T-helper 2 cell treated with Interferon-gamma antibody and Interleukin-4, amounts not matched to agents 100 ng/mL and 5 ng/mL, for 36 hours (primary cell): ENCODE measurements around the gene IL12RB1. TPM values are rescaled to one million over a fixed set of nuclear protein-coding genes. Genes with fewer than 3 reads are reported as not detected.

Experiments
- intact Hi-C: fragments of 100-400 bp; cut with micrococcal nuclease; formaldehyde crosslinking; loops from one replicate; pipeline ENCODE4 v1.15.1; 2023
- total RNA-seq: library from RNA; stranded (reverse); gene quantifications from 2 replicates; pipeline ENCODE4 v1.2.3, GENCODE V29; 2022

Gene IL12RB1
- 93.4 and 93.9 TPM in 2 replicates for total RNA-seq

DNA sequence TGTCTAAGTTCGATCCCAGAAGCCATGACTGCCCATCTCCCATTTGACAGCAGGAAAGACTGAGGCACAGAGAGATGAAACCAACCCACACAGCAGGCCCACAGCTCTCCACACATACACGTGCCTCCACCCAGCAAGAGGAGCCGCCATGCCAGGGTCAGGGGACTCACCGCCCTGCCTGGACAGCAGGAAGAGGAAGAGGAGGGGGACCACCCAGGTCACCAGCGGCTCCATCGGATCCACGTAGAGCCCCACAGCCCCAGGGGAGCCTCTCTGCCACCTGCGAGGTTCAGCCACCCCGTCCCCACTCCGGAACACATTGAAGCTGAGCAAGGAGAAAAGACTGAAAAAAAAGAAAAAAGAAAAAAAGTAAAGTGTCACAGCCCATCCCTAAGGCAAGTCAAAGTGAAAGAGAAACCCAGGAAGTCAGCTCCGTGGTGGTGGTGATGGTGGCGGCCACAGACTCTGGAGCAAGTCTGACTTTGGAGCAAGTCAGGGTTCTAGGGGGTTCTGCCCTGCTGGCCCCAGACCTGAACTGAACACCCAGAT lies at the start of gene IL12RB1:
Gene IL12RB1, minus strand, starts transcription at position 345 of the 549 bp plus-strand sequence. Its CDS starts 111 bp downstream, at position 234.
- intact Hi-C loops = no loop called here

DNA sequence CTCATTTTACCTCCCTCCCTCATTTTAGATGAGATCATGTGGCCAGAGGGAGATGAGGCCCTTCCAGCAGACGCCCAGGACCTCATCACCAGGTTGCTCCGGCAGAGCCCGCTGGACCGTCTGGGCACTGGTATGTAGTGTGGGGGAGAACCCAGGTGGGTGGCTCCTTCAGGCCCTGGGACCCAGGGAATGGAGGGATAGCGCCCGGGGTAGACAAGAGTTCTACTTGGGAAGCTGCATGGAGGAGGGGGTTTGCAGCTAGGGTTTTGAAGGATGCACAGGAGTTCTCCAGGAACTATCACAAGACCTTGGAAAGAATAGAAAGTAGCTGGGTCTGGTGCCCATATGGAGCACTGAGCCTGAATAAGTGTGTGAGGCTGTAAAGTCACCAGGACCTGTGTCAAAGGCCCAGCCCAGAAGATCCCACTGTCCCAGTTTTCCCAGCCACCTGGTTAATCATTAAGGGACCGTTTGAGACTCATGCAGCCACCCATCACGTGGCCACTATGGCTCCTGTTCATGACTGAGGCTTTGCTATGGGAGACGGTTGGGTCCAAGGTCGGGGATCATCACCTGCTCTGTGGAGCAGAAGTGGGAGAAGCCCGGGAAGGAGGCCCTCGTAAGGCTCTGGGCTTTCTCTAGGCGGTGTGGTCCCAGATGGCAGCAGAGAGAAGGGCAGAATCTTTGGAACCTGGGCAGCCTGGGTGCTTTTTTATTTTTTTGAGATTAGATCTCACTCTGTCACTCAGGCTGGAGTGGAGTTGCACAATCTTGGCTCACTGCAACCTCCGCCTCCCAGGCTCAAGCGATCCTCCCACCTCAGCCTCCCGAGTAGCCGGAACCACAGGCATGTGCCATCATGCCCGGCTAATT lies 49.2 kb upstream of the IL12RB1 start:
- intact Hi-C loops = no loop called here

DNA sequence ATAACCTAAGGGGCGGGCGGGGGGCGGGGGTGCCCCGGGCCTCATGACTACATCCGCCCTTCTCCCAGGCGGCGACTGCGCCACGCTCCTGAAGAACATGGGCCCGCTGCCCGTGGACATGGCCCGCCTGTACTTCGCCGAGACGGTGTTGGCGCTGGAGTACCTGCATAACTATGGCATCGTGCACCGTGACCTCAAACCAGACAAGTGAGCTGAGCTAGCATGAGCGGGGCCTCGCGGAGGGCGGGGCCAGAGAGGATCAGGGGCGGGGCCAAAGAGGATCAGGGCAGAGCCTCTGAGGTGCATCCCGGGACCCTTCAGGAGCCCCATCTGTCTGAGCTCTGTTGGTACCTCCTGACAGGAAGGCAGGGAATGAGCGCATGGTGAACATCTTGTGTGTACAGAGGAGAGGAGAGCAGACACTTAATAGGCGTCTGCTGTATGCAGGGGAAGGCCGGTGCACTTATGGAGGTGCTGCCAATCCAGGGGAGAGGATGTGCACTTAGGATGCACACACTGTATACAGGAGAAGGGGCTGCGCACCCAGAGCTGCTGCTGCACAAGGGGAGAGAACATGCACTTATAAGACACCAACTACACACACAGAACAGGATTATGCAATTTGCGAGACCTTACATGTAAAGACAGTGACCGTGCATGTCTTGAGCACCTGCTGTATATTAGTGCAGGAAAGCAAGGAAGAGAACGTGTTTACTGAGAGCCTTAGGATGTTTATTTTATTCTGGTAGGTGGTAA lies 45.3 kb upstream of the IL12RB1 start:
- intact Hi-C loops = no loop called here

DNA sequence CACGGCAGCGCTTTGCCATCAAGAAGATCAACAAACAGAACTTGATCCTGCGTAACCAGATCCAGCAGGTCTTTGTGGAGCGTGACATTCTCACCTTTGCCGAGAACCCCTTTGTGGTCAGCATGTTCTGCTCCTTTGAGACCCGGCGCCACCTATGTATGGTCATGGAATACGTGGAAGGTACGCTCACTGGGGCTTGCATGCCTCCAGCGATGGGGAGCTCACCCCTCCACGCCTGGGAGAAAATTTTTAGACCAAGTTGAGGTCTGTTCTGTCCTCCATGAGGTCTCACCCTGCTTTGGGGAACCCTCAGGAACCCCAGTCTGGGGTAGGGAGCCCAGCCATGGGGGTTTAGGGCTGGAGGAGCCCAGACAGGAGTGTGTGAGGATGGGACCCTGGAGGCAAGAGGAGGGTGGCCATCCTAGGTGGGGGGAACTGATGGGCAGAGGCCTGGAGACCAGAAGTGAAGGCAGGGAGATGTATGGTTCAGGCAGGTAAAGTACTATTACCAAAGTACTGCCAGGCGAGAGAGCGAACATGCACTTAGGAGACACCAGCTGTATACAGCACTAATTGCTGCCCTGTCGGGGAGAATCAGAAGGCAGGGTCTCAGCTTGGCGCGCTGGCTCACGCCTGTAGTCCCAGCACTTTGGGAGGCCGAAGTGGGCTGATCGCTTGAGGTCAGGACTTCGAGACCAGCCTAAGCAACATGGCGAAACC lies 43.9 kb upstream of the IL12RB1 start:
- intact Hi-C loops = no loop called here

- intact Hi-C loops = no loop called here
Observed at GRCh38 chr19:18128805-18129204, 42.1 kb upstream of the IL12RB1 start.

- intact Hi-C loops = no loop called here
Observed at GRCh38 chr19:18128044-18128443, 41.3 kb upstream of the IL12RB1 start.

DNA sequence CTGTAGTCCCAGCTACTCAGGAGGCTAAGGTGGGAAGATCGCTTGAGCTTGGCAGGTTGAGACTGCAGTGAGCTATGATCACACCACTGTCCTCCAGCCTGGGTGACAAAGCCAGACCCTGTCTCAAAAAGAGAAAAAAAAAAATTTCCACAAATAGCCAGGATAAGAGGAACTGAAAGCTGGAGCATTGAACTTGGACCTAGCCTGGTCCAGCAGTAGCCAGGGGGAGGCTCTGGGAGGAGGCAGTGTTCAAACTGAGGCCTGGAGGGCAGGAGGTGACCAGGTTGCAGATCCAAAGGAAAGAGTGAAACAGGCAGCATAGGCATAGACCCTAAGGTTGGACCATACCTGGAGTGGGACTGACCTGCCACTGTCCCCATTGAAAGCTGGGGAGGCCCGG lies 39.4 kb upstream of the IL12RB1 start:
- intact Hi-C loops = no loop called here

GRCh38 chr19:18123819-18124218 lies 37.1 kb upstream of the IL12RB1 start:
- intact Hi-C loops = no loop called here

- intact Hi-C loops = no loop called here
Observed at GRCh38 chr19:18122860-18123795, 36.4 kb upstream of the IL12RB1 start.

DNA sequence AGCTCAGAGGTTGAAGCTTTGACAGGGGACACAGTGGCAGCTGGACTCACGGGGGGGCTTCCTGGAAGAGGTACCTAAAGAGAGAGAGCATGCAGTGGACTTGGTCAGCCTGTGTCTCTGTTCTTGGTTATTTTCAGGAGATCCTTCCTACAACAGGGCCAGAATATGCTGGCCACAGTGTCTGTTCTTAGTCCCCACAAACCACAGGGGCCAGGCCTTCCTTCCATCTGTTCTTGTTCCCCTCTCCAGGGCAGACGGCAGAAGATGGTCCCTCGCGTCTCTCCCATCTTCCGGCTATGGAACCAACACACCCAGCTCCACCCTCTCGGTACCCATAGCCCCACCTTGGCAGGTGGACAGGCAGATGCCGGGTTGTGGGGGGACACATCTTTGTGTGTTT lies 35.7 kb upstream of the IL12RB1 start:
- intact Hi-C loops = no loop called here

DNA sequence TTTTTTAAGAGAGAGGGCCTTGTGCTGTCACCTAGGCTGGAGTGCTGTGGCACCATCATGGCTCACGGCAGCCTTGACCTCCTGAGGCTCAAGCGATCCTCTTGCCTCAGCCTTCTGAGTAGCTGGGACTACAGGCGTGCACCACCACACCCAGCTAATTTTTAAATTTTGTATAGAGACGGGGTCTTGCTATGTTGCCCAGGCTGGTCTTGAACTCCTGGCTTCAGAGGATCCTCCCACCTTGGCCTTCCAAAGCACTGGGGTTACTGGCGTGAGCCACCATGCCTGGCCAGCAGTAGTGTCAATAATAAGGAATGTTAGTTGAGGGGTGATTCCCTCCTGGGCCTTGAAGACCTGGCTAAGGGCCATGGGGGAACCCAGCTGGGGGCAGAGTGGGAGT lies 34.4 kb upstream of the IL12RB1 start:
- intact Hi-C loops = no loop called here

GRCh38 chr19:18120127-18120526 lies 33.4 kb upstream of the IL12RB1 start:
- intact Hi-C loops = no loop called here

DNA sequence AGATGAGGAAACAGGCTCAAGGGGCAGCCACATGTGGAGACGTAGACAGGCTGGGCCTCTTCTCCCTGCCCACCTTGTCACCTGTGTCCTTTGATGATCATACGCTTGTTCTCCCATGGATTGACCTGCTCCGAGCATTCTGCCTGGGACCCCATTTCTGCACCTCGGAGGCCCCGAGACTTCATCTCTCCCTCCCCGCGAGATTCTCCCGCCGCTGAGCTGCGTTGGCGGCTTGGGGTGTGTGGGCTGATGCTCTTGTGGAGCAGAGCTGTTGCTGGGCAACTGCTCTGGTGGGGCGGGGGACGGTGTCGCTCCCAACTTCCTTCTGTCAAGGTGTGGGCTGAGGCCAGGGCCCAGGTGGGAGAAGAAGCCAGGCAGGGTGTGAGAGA lies 33.0 kb upstream of the IL12RB1 start:
- intact Hi-C loops = loop anchor here (1.0 to 5.0 kb wide), 4 partner anchors 31 to 112 kb away; partner anchors contain the start of genes ARRDC2 and MPV17L2

- intact Hi-C loops = loop anchor here (1.0 to 5.0 kb wide), 4 partner anchors 30 to 112 kb away; partner anchors contain the start of genes ARRDC2 and MPV17L2
Observed at GRCh38 chr19:18119013-18119716, 32.4 kb upstream of the IL12RB1 start.

DNA sequence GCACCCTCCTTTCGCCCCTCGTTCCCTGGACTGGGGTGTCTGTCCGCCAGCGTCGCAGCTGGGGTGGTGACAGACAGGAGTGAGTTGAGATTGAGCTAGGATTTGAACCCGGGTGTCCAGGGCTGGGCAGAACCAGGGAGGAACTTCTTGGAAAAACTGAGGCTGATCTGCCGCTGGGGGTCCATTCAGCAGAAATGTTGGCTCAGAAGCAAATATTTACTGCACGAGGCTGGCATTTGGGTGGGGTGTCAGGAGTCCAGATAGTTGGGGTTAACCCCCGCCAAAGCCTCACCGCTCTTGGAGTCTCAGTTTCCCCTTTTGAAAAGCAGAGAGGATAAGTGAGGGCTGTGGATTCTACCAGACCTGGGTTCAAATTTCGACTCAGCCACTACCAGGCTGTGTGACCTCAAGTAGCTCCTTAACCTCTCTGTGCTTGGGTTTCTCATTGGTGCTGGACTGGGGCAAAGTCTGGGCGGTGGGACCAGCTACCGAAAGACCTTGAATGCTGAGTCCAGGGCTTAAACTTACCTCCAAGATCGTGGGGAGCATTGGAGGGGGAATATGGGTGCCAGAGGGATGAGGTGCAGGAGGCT lies 31.8 kb upstream of the IL12RB1 start:
- intact Hi-C loops = loop anchor here (1.0 to 5.0 kb wide), 4 partner anchors 30 to 111 kb away; partner anchors contain the start of genes ARRDC2 and MPV17L2

- intact Hi-C loops = loop anchor here (2.0 to 5.0 kb wide), 3 partner anchors 29 to 111 kb away; partner anchors contain the start of genes ARRDC2 and MPV17L2
Observed at GRCh38 chr19:18117692-18118378, 31.1 kb upstream of the IL12RB1 start.

- intact Hi-C loops = loop anchor here (5.0 kb wide), 1 partner anchor 110 kb away; the partner anchor contains the start of gene ARRDC2
Observed at GRCh38 chr19:18117364-18117691, 30.6 kb upstream of the IL12RB1 start.

DNA sequence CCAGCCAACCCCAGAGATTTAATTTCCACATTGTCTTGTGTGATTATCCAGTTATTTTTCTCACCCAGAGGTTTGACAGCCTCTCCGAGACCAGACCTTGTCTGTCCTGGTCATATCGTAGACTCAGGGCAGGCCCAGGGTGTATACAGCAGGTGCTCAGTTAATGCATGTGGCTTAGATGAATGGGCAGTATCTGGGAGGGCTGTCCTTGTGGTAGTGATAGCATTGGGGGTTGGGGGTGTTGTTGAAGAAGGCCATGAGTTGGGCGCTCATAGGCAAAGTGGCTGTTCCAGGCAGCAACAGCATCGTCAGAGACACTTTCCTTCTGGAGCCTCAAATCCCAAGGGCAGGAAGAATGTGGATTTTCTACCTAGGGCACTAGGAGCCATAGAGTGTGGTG lies 27.7 kb upstream of the IL12RB1 start:
- intact Hi-C loops = loop anchor here (5.0 kb wide), 1 partner anchor 138 kb away; no protein-coding TSS in a partner anchor
